Common myeloid progenitor, CD34-positive (primary cell): ENCODE data around the gene PPFIA3.
A peak's percentile ranks its signal among the peaks of the same experiment; 100 is the strongest.
"Not testable (repeated sequence)": the region's sequence is repeated elsewhere in the genome, so short reads cannot be mapped to it uniquely, and the experiment has no call there.

Experiments
- CTCF ChIA-PET: fragments of 350-600 bp; sonication (Branson Sonifier 250); formaldehyde crosslinking; loops from one replicate; lab custom pipeline; 2021; ENCODE audit warnings: antibody characterized with exemption; lab: Charles Lee
- POLR2A ChIA-PET: fragments of 350-600 bp; sonication (Branson Sonifier 250); formaldehyde crosslinking; loops from one replicate; lab custom pipeline; 2021; ENCODE audit warnings: antibody characterized with exemption; lab: Charles Lee
- DNase-seq, 3 donors: peaks; one replicate each; pipeline versions ENCODE4 v3.0.0 to v3.0.0-alpha.2; 2013
- H3K27ac ChIP-seq, 2 experiments: 1 replicate in 1 of 2; 2 replicates in 1 of 2; pipeline ENCODE4 v1.7.0; 2013; ENCODE audit warnings: inconsistent platforms in 2 of 2, low read length in 2 of 2, mild to moderate bottlenecking in 2 of 2, low read depth in 1 of 2, moderate library complexity in 1 of 2; ENCODE audit not compliant: severe bottlenecking in 2 of 2, insufficient read depth in 1 of 2, poor library complexity in 1 of 2
- H3K27me3 ChIP-seq, 5 experiments: replicated peaks in 2 of 5; 1 replicate in 3 of 5; 2 replicates in 2 of 5; pipeline versions ENCODE4 v1.6.1 to v1.7.0; 2013; ENCODE audit warnings: low read length in 4 of 5, mild to moderate bottlenecking in 2 of 5, moderate library complexity in 2 of 5, inconsistent platforms in 1 of 5; ENCODE audit not compliant: insufficient read depth in 5 of 5, control insufficient read depth in 4 of 5
- H3K36me3 ChIP-seq, 4 experiments: 1 replicate in 2 of 4; 2 replicates in 2 of 4; pipeline versions ENCODE4 v1.6.1 to v1.7.0; 2013; ENCODE audit warnings: low read length in 3 of 4, control low read depth in 1 of 4, mild to moderate bottlenecking in 1 of 4; ENCODE audit not compliant: control insufficient read depth in 4 of 4, insufficient read depth in 4 of 4
- H3K4me1 ChIP-seq, 4 experiments: 1 replicate in 3 of 4; 2 replicates in 1 of 4; pipeline versions ENCODE4 v1.6.1 to v1.7.1; 2013; ENCODE audit warnings: low read length in 3 of 4, mild to moderate bottlenecking in 3 of 4, control low read depth in 1 of 4, inconsistent platforms in 1 of 4, moderate library complexity in 1 of 4; ENCODE audit not compliant: control insufficient read depth in 4 of 4, insufficient read depth in 4 of 4; ENCODE audit errors: control extremely low read depth in 1 of 4
- H3K4me3 ChIP-seq, 7 experiments: 1 replicate in 4 of 7; 2 replicates in 3 of 7; pipeline versions ENCODE4 v1.5.1 to v1.7.0; 2013; ENCODE audit warnings: mild to moderate bottlenecking in 7 of 7, low read length in 6 of 7, moderate library complexity in 6 of 7, inconsistent platforms in 2 of 7, low read depth in 2 of 7, control low read depth in 1 of 7; ENCODE audit not compliant: insufficient read depth in 4 of 7, control insufficient read depth in 1 of 7; ENCODE audit errors: extremely low read depth in 1 of 7
- H3K9me3 ChIP-seq, 5 experiments: 1 replicate in 4 of 5; 2 replicates in 1 of 5; pipeline versions ENCODE4 v1.6.1 to v1.7.1; 2013; ENCODE audit warnings: low read length in 4 of 5, mild to moderate bottlenecking in 2 of 5, inconsistent platforms in 1 of 5, low read depth in 1 of 5, moderate library complexity in 1 of 5; ENCODE audit not compliant: control insufficient read depth in 4 of 5, insufficient read depth in 2 of 5; ENCODE audit errors: control extremely low read depth in 1 of 5
- WGBS: methylation state at CpG from one replicate; pipeline ENCODE4 v1.1.5; 2013; ENCODE audit not compliant: insufficient coverage; 5-methylcytosine and 5-hydroxymethylcytosine counted together

PPFIA3 gene

GRCh38 chr19:49117677-49118564, 1.4 kb upstream of the PPFIA3 start:
- Histone ChIP-seq H3K4me3 (peak overlapping the region; percentile 45 to 81 (median 64)), H3K27me3 (peaks cover 0 to 22% (median 11%) of the 10 kb centered on the region in 5 experiments), H3K27ac (peak overlapping the region in 1 of 2 experiments; percentile 89), H3K9me3 (no peaks in the 10 kb centered on the region), H3K4me1 (peaks cover 2 to 49% (median 40%) of the 10 kb centered on the region in 4 experiments), H3K36me3 (no peaks in the 10 kb centered on the region)
- no peak for DNase-seq
- ChIA-PET POLR2A (no interaction called here), CTCF (interaction anchor here (1.1 to 2.3 kb wide), 3 partner anchors 10 to 81 kb away, joined by 3 to 10 read pairs (median 5); no protein-coding TSS in a partner anchor)
- WGBS: 76% methylated on average over 23 of the region's 26 CpGs

GRCh38 chr19:49118565-49119410, 556 bp upstream of the PPFIA3 start, which contains the start of gene C19orf73:
C19orf73 (minus strand) TSS chr19:49119143; CDS start chr19:49119022, 121 bp downstream.
- WGBS: under 1% methylated on average over 58 of the region's 85 CpGs
- peaks cover 0 to 22% (median 11%) of the 10 kb centered on the region in 5 experiments for H3K27me3 ChIP-seq
- no peaks in the 10 kb centered on the region for H3K9me3 ChIP-seq
- peak within 1 kb of the TSS; percentile 45 to 81 (median 64) for H3K4me3 ChIP-seq
- ChIA-PET POLR2A (no interaction called here), CTCF (interaction anchor here (1.7 to 2.3 kb wide), 2 partner anchors 9 to 80 kb away, joined by 5 to 10 read pairs; no protein-coding TSS in a partner anchor)
- peaks cover 2 to 46% (median 33%) of the 10 kb centered on the region in 4 experiments for H3K4me1 ChIP-seq
- H3K27ac ChIP-seq: peak within 1 kb of the TSS; percentile 25 to 89
- H3K36me3 ChIP-seq: no peaks in the 10 kb centered on the region
- DNase-seq: peak; percentile 95 to 98 (median 97)

GRCh38 chr19:49120325-49120683, 960 bp downstream of the PPFIA3 start:
- peaks cover 0 to 22% (median 11%) of the 10 kb centered on the region in 5 experiments for H3K27me3 ChIP-seq
- no peaks in the 10 kb centered on the region for H3K9me3 ChIP-seq
- DNase-seq: no peak
- 26% methylated on average over 15 of the region's 16 CpGs for WGBS
- H3K27ac ChIP-seq: no peak overlapping the region
- ChIA-PET CTCF (interaction anchor here (0.7 to 2.5 kb wide), 5 partner anchors 14 to 233 kb away, joined by 3 to 11 read pairs (median 4); no protein-coding TSS in a partner anchor), POLR2A (no interaction called here)
- H3K4me3 ChIP-seq: peak overlapping the region in 2 of 7 experiments; percentile 55 to 71
- no peaks in the 10 kb centered on the region for H3K36me3 ChIP-seq
- peaks cover 2 to 36% (median 25%) of the 10 kb centered on the region in 4 experiments for H3K4me1 ChIP-seq

GRCh38 chr19:49120868-49121267, 1.5 kb downstream of the PPFIA3 start:
- CTCF ChIA-PET: interaction anchor here (0.7 to 2.5 kb wide), 6 partner anchors 15 to 233 kb away, joined by 3 to 11 read pairs (median 4); no protein-coding TSS in a partner anchor
- Histone ChIP-seq H3K36me3 (no peaks in the 10 kb centered on the region), H3K27me3 (peaks cover 0 to 22% (median 11%) of the 10 kb centered on the region in 5 experiments), H3K27ac (no peak overlapping the region), H3K4me3 (no peak overlapping the region), H3K9me3 (no peaks in the 10 kb centered on the region), H3K4me1 (peaks cover 2 to 36% (median 25%) of the 10 kb centered on the region in 4 experiments)
- 100% methylated on average over 2 of the region's 2 CpGs for WGBS
- POLR2A ChIA-PET: no interaction called here
- DNase-seq: no peak

GRCh38 chr19:49121841-49122240, 2.5 kb downstream of the PPFIA3 start:
- POLR2A ChIA-PET: not testable (repeated sequence)

GRCh38 chr19:49123285-49123684, 3.9 kb downstream of the PPFIA3 start:
- DNase-seq, H3K4me3 ChIP-seq, H3K36me3 ChIP-seq, H3K27ac ChIP-seq, H3K9me3 ChIP-seq, POLR2A ChIA-PET: not testable (repeated sequence)
- 94% methylated on average over 10 of the region's 11 CpGs for WGBS
- Histone ChIP-seq H3K4me1 (peaks cover 1 to 24% (median 16%) of the 10 kb centered on the region in 4 experiments), H3K27me3 (peaks cover 2 to 22% (median 11%) of the 10 kb centered on the region in 5 experiments)
- CTCF ChIA-PET: interaction anchor here (1.2 to 1.6 kb wide), 2 partner anchors 10 to 23 kb away, joined by 3 read pairs; partner anchors contain the start of gene LIN7B

More at GRCh38 chr19:49121841-49122240, 2.5 kb downstream of the PPFIA3 start:
- H3K9me3 ChIP-seq, H3K36me3 ChIP-seq, H3K4me3 ChIP-seq, DNase-seq, H3K27ac ChIP-seq: not testable (repeated sequence)
- 82% methylated on average over 5 of the region's 10 CpGs for WGBS
- H3K4me1 ChIP-seq: peaks cover 2 to 28% (median 24%) of the 10 kb centered on the region in 4 experiments
- peaks cover 2 to 22% (median 11%) of the 10 kb centered on the region in 5 experiments for H3K27me3 ChIP-seq
- CTCF ChIA-PET: interaction anchor here (1.6 to 2.5 kb wide), 4 partner anchors 16 to 27 kb away, joined by 3 to 11 read pairs (median 6); no protein-coding TSS in a partner anchor
